ENCODE results near the gene DCLRE1B. TPM values are rescaled to one million over a fixed set of nuclear protein-coding genes. Genes with fewer than 3 reads are reported as not detected.

DCLRE1B gene
- total RNA-seq, 1 experiment from 2014 or later: 11.2 TPM

- Histone ChIP-seq H3F3A (ENCODE audit: insufficient read depth, low read depth) (peaks cover 13% of the 10 kb centered on the region), H3K4me2 (no peak overlapping the region), H3K27ac (no peak overlapping the region), H2AFZ (peak overlapping the region; percentile 15; the same call in 1 of the 2 replicates), H3K36me3 (ENCODE audit: low read depth) (no peaks in the 10 kb centered on the region), H3K4me3 (no peak overlapping the region), H3K9me3 (ENCODE audit: insufficient read depth, low read depth) (peaks cover 3% of the 10 kb centered on the region; the same call in 1 of the 2 replicates), H3K4me1 (replicated peaks; ENCODE audit: insufficient read depth) (peaks cover 26% of the 10 kb centered on the region; the same call in 1 of the 2 replicates), H4K20me1 (ENCODE audit: insufficient read depth) (no peaks in the 10 kb centered on the region), H3K79me2 (ENCODE audit: low read depth) (no peaks in the 10 kb centered on the region), H3K27me3 (ENCODE audit: insufficient read depth, low read depth) (no peaks in the 10 kb centered on the region), H3K9me2 (ENCODE audit: insufficient read depth) (no peaks in the 10 kb centered on the region)
- intact Hi-C loops (cut with micrococcal nuclease; ENCODE audit: unreplicated experiment): no loop called here
- DNase-seq: no peak
- CTCF ChIA-PET: interaction anchor here (0.6 kb wide), 1 partner anchor 58 kb away, joined by 6 read pairs; no protein-coding TSS in a partner anchor
- POLR2A ChIA-PET (ENCODE audit: unreplicated experiment): no interaction called here
- TF ChIP-seq EZH2 (IDR thresholded peaks at IDR 0.05; ENCODE audit: low read depth): no peak
- TF ChIP-seq, protein P1, sequence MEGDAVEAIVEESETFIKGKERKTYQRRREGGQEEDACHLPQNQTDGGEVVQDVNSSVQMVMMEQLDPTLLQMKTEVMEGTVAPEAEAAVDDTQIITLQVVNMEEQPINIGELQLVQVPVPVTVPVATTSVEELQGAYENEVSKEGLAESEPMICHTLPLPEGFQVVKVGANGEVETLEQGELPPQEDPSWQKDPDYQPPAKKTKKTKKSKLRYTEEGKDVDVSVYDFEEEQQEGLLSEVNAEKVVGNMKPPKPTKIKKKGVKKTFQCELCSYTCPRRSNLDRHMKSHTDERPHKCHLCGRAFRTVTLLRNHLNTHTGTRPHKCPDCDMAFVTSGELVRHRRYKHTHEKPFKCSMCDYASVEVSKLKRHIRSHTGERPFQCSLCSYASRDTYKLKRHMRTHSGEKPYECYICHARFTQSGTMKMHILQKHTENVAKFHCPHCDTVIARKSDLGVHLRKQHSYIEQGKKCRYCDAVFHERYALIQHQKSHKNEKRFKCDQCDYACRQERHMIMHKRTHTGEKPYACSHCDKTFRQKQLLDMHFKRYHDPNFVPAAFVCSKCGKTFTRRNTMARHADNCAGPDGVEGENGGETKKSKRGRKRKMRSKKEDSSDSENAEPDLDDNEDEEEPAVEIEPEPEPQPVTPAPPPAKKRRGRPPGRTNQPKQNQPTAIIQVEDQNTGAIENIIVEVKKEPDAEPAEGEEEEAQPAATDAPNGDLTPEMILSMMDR (conservative IDR thresholded peaks at IDR 0.05): no peak
- no TSS peak for BruUV-seq (replicated peaks)
Observed at GRCh38 chr1:113872219-113872935, 32.7 kb upstream of the DCLRE1B start.

DNA sequence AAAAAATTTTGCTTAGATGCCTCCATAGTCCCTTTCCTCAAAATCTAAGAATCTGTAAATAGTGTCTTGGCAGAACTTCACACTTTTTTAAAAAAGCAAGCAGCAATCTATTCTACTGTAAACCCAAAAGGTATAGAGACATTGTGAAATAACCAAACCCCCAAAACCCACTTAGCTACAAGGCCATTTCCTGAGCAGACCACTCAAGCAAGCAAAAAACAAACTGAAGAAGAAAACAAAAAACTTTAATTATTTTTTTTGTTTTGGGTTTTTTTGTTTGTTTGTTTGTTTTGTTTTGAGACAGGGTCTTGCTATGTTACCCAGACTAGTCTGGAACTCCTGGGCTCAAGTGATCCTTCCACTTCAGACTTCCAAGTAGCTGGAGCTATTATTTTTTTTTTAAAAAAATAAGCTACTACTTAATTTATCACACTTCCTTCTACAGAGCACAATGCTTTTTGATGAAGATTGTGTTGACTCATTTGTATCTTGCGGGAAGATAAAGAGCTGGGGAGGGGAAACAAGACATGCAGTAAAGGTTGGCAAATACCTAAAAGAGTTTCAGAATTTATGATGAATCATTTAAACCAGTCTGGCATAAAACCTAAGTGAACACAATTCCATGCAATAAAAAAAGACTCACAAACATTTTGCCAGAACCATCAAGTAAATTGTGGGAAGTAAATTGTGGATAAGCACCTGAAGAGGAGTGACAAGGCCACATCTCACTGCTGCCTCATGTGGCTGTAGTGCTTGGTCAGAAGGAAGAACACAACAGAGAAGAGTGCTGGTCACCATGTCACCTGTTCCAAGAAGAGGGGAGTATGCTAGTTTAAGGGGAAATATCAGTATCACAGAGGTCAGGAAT is 30.9 kb upstream of the DCLRE1B start:
- no peaks in the 10 kb centered on the region for H3K36me3 ChIP-seq (ENCODE audit: low read depth)
- TF ChIP-seq EZH2 (IDR thresholded peaks at IDR 0.05; ENCODE audit: low read depth): no peak
- TF ChIP-seq, protein P1 (conservative IDR thresholded peaks at IDR 0.05): 0 out of 2 replicates have a peak, but pooled peaks have one; percentile 29
- H2AFZ ChIP-seq: no peak overlapping the region
- H3K27me3 ChIP-seq (ENCODE audit: insufficient read depth, low read depth): no peaks in the 10 kb centered on the region
- peaks cover 13% of the 10 kb centered on the region for H3F3A ChIP-seq (ENCODE audit: insufficient read depth, low read depth)
- peaks cover 3% of the 10 kb centered on the region; the same call in 1 of the 2 replicates for H3K9me3 ChIP-seq (ENCODE audit: insufficient read depth, low read depth)
- CTCF ChIA-PET: interaction anchor here (0.6 to 1.2 kb wide), 2 partner anchors 31 to 89 kb away, joined by 3 to 6 read pairs; partner anchors contain the start of genes AP4B1 and DCLRE1B
- peaks cover 26% of the 10 kb centered on the region; the same call in 1 of the 2 replicates for H3K4me1 ChIP-seq (replicated peaks; ENCODE audit: insufficient read depth)
- H3K4me2 ChIP-seq: 0 out of 2 replicates have a peak overlapping the region, but pooled peaks have one; percentile 6
- no peaks in the 10 kb centered on the region for H3K79me2 ChIP-seq (ENCODE audit: low read depth)
- no peak overlapping the region for H3K4me3 ChIP-seq
- peak overlapping the region; percentile 34 for H3K27ac ChIP-seq
- no peaks in the 10 kb centered on the region for H3K9me2 ChIP-seq (ENCODE audit: insufficient read depth)
- DNase-seq: peak in 1 of 2 experiments; percentile 84
- H4K20me1 ChIP-seq (ENCODE audit: insufficient read depth): no peaks in the 10 kb centered on the region
- POLR2A ChIA-PET (ENCODE audit: unreplicated experiment): interaction anchor here (0.7 kb wide), 2 partner anchors 57 to 58 kb away, joined by 6 to 8 read pairs; no protein-coding TSS in a partner anchor
- BruUV-seq (replicated peaks): no TSS peak
- intact Hi-C loops (cut with micrococcal nuclease; ENCODE audit: unreplicated experiment): no loop called here

- Histone ChIP-seq H3K9me2 (ENCODE audit: insufficient read depth) (no peaks in the 10 kb centered on the region), H3K4me3 (no peak overlapping the region), H3K4me2 (no peak overlapping the region), H3F3A (ENCODE audit: insufficient read depth, low read depth) (peaks cover 13% of the 10 kb centered on the region), H3K27ac (no peak overlapping the region), H3K36me3 (ENCODE audit: low read depth) (no peaks in the 10 kb centered on the region), H3K4me1 (replicated peaks; ENCODE audit: insufficient read depth) (peaks cover 26% of the 10 kb centered on the region; the same call in 1 of the 2 replicates), H3K27me3 (ENCODE audit: insufficient read depth, low read depth) (no peaks in the 10 kb centered on the region), H3K9me3 (ENCODE audit: insufficient read depth, low read depth) (peaks cover 3% of the 10 kb centered on the region; the same call in 1 of the 2 replicates), H4K20me1 (ENCODE audit: insufficient read depth) (no peaks in the 10 kb centered on the region), H2AFZ (no peak overlapping the region), H3K79me2 (ENCODE audit: low read depth) (no peaks in the 10 kb centered on the region)
- TF ChIP-seq, protein P1 (conservative IDR thresholded peaks at IDR 0.05): no peak
- TF ChIP-seq EZH2 (IDR thresholded peaks at IDR 0.05; ENCODE audit: low read depth): no peak
- intact Hi-C loops (cut with micrococcal nuclease; ENCODE audit: unreplicated experiment): no loop called here
- POLR2A ChIA-PET (ENCODE audit: unreplicated experiment): no interaction called here
- CTCF ChIA-PET: no interaction called here
- BruUV-seq (replicated peaks): no TSS peak
- DNase-seq: no peak
Observed at GRCh38 chr1:113875714-113876113, 29.4 kb upstream of the DCLRE1B start.
